GM12892 (cell line): Measurements from ENCODE around the gene CDH13.

Experiments
- POLR2A ChIP-seq: IDR thresholded peaks from 2 replicates; pipeline ENCODE4 v1.6.1; 2011; ENCODE audit warnings: low read depth, low read length, control low read depth
- POLR2AphosphoS5 ChIP-seq: IDR thresholded peaks from 2 replicates; pipeline ENCODE4 v1.6.1; 2011; ENCODE audit warnings: low read depth, low read length, control low read depth
- TAF1 ChIP-seq: IDR thresholded peaks from 2 replicates; pipeline ENCODE4 v1.6.1; 2011; ENCODE audit warnings: low read depth, mild to moderate bottlenecking, control low read depth, low read length, borderline replicate concordance

DNA sequence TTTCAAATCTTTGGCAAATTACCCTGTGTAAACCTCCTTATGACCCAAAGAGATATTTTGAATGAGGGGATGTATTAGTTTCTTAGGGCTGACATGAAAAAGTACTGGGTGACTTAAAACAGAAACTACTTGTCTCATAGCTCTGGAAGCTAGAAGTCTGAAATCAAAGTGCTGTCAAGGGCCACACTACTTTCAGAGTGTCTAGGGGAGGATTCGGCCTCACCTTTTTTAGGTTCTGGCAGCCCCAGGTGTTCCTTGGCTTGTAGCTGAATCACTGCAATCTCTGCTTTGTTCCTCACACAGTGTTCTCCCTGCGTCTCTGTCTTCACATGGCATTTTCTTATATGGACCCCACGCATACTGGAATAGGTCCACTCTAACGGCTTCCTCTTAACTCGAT, 322.2 kb downstream of the CDH13 start:
- TF ChIP-seq TAF1 (no peak), POLR2A (no peak), POLR2AphosphoS5 (no peak)
